K562 (cell line): ENCODE measurements around the gene FAM89B. TPM values are rescaled to one million over a fixed set of nuclear protein-coding genes. Genes with fewer than 3 reads are reported as not detected.

ENCODE experiments used
- CHD4 ChIP-seq: fragments of 200-600 bp; sonication (generic); IDR thresholded peaks from 3 replicates; pipeline ENCODE4 v1.6.1; 2012; ENCODE audit warnings: low read depth, mild to moderate bottlenecking, mixed read lengths, low read length, inconsistent platforms; ENCODE audit not compliant: insufficient read depth, insufficient replicate concordance, poor library complexity, severe bottlenecking
- ETV6 ChIP-seq, 3 experiments: fragments of 150-350 bp in 1 of 3; sonication (generic) in 1 of 3; formaldehyde crosslinking in 1 of 3; IDR thresholded peaks; 2 replicates each; pipeline versions ENCODE4 v1.6.1 to v1.8.0; 2014 to 2022; ENCODE audit warnings: borderline replicate concordance in 2 of 3, low read depth in 2 of 3, antibody characterized with exemption in 1 of 3, low read length in 1 of 3, mild to moderate bottlenecking in 1 of 3, missing genetic modification reagents in 1 of 3
- GABPB2 ChIP-seq: fragments of 250-450 bp; sonication (Bioruptor Pico); conservative IDR thresholded peaks from 2 replicates; pipeline ENCODE4 v1.5.1; 2021; ENCODE audit warnings: mild to moderate bottlenecking
- GTF2E2 ChIP-seq: fragments of 200-800 bp; sonication (Bioruptor generic); IDR thresholded peaks from 2 replicates; pipeline ENCODE4 v1.6.1; 2016; ENCODE audit warnings: missing genetic modification characterization, missing compliant biosample characterization
- HDAC3 ChIP-seq: fragments of 450-650 bp; IDR thresholded peaks from 2 replicates; pipeline ENCODE4 v1.6.1; 2018; ENCODE audit warnings: borderline replicate concordance, mild to moderate bottlenecking, moderate library complexity; ENCODE audit not compliant: partially characterized antibody
- HLTF ChIP-seq: fragments of 450-650 bp; IDR thresholded peaks from 2 replicates; pipeline ENCODE4 v1.6.1; 2016
- ILK ChIP-seq: fragments of 450-650 bp; IDR thresholded peaks from 2 replicates; pipeline ENCODE4 v1.6.1; 2016; ENCODE audit warnings: missing genetic modification characterization, low read depth, mild to moderate bottlenecking, missing compliant biosample characterization, moderate library complexity, borderline replicate concordance
- KDM4B ChIP-seq, 2 experiments: fragments of 450-650 bp in 1 of 2; sonication (generic) in 1 of 2; IDR thresholded peaks; 2 replicates each; pipeline ENCODE4 v1.6.1; 2016 to 2017; ENCODE audit warnings: borderline replicate concordance in 2 of 2, antibody characterized with exemption in 1 of 2, low read depth in 1 of 2, mild to moderate bottlenecking in 1 of 2
- NFE2L1 ChIP-seq: fragments of 450-650 bp; IDR thresholded peaks from 2 replicates; pipeline ENCODE4 v1.6.1; 2016; ENCODE audit warnings: missing genetic modification characterization, low read depth, mild to moderate bottlenecking, missing compliant biosample characterization, moderate library complexity, borderline replicate concordance
- SMARCA4 ChIP-seq: fragments of 450-650 bp; IDR thresholded peaks from 2 replicates; pipeline ENCODE4 v1.6.1; 2016
- SMARCC2 ChIP-seq: fragments of 450-650 bp; IDR thresholded peaks from 2 replicates; pipeline ENCODE4 v1.6.1; 2017; ENCODE audit warnings: antibody characterized with exemption, moderate library complexity, mild to moderate bottlenecking, low read depth
- ZNF165 ChIP-seq: fragments of 250-450 bp; sonication (Bioruptor Pico); IDR thresholded peaks from 2 replicates; pipeline ENCODE4 v1.4.0; 2020; ENCODE audit warnings: borderline replicate concordance
- ZNF431 ChIP-seq: sonication (generic); formaldehyde crosslinking; IDR thresholded peaks from 2 replicates; pipeline ENCODE4 v1.8.0; 2022; ENCODE audit warnings: mild to moderate bottlenecking, missing genetic modification reagents
- polyA plus RNA-seq, 8 experiments: library from polyadenylated mRNA; depleted of rRNA in 4 of 8; stranded (reverse) in 5 of 8; unstranded in 3 of 8; fragments of >200 nt; fragmentation: Nextera tagmentation in 2 of 8; fragmentation: Illumina TruSeq in 1 of 8; extraction: Ambion mirVana in 2 of 8; extraction: Trizol in 1 of 8; gene quantifications; 2 replicates each; pipeline versions ENCODE4 v1.2.1 to v1.2.3, GENCODE V29; 2011 to 2014; ENCODE audit warnings: inconsistent platforms in 1 of 8, missing spikeins in 1 of 8
- total RNA-seq, 7 experiments: library from RNA; depleted of rRNA in 6 of 7; stranded (reverse); fragments of >200 nt in 6 of 7; fragmentation: Illumina TruSeq in 2 of 7; extraction: Trizol in 2 of 7; gene quantifications; 2 replicates each; pipeline versions ENCODE4 v1.2.1 to v1.2.3, GENCODE V29; 2011 to 2021; ENCODE audit warnings: low replicate concordance in 1 of 7
- TF ChIP-seq, protein P1 (sequence below): fragments of 450-650 bp; IDR thresholded peaks from 2 replicates; pipeline ENCODE4 v1.6.1; 2016; ENCODE audit warnings: borderline replicate concordance
- TF ChIP-seq, protein P2 (sequence below): fragments of 250-450 bp; sonication (Bioruptor Pico); IDR thresholded peaks from 2 replicates; pipeline ENCODE4 v1.8.0; 2021; ENCODE audit warnings: borderline replicate concordance, mild to moderate bottlenecking, moderate library complexity; ENCODE audit not compliant: poor library complexity, severe bottlenecking
- TF ChIP-seq, protein P3 (sequence below), 2 experiments: fragments of 450-650 bp in 1 of 2; sonication (generic) in 1 of 2; formaldehyde crosslinking in 1 of 2; IDR thresholded peaks in 1 of 2; conservative IDR thresholded peaks in 1 of 2; 2 replicates each; pipeline versions ENCODE4 v1.6.1 to v1.8.1; 2016 to 2023; ENCODE audit warnings: mild to moderate bottlenecking in 2 of 2, moderate library complexity in 2 of 2, inconsistent platforms in 1 of 2, missing genetic modification reagents in 1 of 2
- TF ChIP-seq, protein P4 (sequence below), 2 experiments: fragments of 450-650 bp; IDR thresholded peaks; 2 replicates each; pipeline ENCODE4 v1.6.1; 2018; ENCODE audit warnings: mild to moderate bottlenecking in 2 of 2, low read depth in 1 of 2; ENCODE audit not compliant: partially characterized antibody in 2 of 2

FAM89B gene
- total and polyA plus RNA-seq, 9 of the 15 experiments (the other 6 are each of a cell fraction or from before 2014, with no cell fraction given): 0.32 to 27.6 (median 11.9) TPM

DNA sequence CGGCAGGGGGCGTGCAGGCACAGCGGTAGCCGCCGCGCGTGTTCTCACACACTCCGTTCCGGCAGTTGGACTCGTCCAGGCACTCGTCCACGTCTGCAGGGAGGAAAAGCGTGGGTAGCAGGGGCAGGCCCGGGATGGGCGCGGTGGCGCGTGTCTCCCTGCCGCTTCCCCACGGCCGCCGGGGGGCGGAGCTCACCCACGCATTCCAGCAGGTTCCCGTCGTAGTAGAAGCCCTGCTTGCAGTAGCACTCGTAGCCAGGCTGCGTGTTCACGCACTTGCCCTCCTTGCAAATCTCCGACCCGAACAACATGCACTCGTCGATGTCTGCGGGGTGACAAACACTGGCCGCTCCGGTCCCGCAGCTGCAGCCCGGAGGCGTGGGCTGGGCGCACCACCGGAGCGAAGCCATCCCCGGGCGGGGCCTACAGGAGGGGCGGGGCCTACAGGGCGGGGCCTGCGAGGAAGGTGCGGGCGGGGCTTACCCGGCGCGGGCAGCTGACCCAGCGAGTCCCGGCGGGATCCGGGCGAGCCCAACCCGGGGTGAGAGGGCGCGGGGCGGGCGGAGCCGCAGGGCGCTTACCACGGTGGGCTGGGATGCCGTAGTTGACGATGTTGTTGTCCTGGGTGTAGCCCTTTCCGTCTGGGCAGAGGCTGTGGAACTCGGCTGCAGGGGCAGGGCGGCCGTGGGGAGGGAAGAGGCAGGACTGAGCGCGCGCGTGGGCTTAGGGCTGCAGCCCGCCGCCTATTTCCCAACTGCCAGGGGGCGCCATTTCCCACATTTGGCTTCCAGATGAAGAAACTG is 31.8 kb upstream of the FAM89B start (continued):
- TF ChIP-seq KDM4B (IDR thresholded peaks at IDR 0.05; ENCODE audit: borderline replicate concordance in 2 of 2, low read depth in 1 of 2): no peak; a peak in 1 of 4 replicates
- TF ChIP-seq SMARCC2: no peak
- no peak for TF ChIP-seq ETV6 (IDR thresholded peaks at IDR 0.05; ENCODE audit: borderline replicate concordance in 1 of 2, low read depth in 2 of 2, low read length in 1 of 2)
- no peak for TF ChIP-seq ETV6 (CRISPR knock-in tag; IDR thresholded peaks at IDR 0.05; ENCODE audit: borderline replicate concordance)
- no peak for TF ChIP-seq CHD4
- TF ChIP-seq SMARCA4: 0 out of 2 replicates have a peak, but pooled peaks have one; percentile 13
- TF ChIP-seq, protein P1, sequence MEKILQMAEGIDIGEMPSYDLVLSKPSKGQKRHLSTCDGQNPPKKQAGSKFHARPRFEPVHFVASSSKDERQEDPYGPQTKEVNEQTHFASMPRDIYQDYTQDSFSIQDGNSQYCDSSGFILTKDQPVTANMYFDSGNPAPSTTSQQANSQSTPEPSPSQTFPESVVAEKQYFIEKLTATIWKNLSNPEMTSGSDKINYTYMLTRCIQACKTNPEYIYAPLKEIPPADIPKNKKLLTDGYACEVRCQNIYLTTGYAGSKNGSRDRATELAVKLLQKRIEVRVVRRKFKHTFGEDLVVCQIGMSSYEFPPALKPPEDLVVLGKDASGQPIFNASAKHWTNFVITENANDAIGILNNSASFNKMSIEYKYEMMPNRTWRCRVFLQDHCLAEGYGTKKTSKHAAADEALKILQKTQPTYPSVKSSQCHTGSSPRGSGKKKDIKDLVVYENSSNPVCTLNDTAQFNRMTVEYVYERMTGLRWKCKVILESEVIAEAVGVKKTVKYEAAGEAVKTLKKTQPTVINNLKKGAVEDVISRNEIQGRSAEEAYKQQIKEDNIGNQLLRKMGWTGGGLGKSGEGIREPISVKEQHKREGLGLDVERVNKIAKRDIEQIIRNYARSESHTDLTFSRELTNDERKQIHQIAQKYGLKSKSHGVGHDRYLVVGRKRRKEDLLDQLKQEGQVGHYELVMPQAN: peak; percentile 90
- TF ChIP-seq GTF2E2 (tag): no peak
- no peak; the same call in 1 of the 2 replicates for TF ChIP-seq HLTF
- TF ChIP-seq, protein P2, sequence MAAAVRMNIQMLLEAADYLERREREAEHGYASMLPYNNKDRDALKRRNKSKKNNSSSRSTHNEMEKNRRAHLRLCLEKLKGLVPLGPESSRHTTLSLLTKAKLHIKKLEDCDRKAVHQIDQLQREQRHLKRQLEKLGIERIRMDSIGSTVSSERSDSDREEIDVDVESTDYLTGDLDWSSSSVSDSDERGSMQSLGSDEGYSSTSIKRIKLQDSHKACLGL: no peak
- no peak for TF ChIP-seq ZNF165 (CRISPR knock-in tag)
- TF ChIP-seq, protein P3, sequence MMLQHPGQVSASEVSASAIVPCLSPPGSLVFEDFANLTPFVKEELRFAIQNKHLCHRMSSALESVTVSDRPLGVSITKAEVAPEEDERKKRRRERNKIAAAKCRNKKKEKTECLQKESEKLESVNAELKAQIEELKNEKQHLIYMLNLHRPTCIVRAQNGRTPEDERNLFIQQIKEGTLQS (IDR thresholded peaks at IDR 0.05): no peak; the same call in 1 of the 2 replicates
- TF ChIP-seq, protein P3 (CRISPR knock-in tag; conservative IDR thresholded peaks at IDR 0.05): peak; percentile 67; the same call in 1 of the 2 replicates
- TF ChIP-seq ZNF431 (CRISPR knock-in tag): no peak
- TF ChIP-seq ILK (tag): no peak
- TF ChIP-seq, protein P4, sequence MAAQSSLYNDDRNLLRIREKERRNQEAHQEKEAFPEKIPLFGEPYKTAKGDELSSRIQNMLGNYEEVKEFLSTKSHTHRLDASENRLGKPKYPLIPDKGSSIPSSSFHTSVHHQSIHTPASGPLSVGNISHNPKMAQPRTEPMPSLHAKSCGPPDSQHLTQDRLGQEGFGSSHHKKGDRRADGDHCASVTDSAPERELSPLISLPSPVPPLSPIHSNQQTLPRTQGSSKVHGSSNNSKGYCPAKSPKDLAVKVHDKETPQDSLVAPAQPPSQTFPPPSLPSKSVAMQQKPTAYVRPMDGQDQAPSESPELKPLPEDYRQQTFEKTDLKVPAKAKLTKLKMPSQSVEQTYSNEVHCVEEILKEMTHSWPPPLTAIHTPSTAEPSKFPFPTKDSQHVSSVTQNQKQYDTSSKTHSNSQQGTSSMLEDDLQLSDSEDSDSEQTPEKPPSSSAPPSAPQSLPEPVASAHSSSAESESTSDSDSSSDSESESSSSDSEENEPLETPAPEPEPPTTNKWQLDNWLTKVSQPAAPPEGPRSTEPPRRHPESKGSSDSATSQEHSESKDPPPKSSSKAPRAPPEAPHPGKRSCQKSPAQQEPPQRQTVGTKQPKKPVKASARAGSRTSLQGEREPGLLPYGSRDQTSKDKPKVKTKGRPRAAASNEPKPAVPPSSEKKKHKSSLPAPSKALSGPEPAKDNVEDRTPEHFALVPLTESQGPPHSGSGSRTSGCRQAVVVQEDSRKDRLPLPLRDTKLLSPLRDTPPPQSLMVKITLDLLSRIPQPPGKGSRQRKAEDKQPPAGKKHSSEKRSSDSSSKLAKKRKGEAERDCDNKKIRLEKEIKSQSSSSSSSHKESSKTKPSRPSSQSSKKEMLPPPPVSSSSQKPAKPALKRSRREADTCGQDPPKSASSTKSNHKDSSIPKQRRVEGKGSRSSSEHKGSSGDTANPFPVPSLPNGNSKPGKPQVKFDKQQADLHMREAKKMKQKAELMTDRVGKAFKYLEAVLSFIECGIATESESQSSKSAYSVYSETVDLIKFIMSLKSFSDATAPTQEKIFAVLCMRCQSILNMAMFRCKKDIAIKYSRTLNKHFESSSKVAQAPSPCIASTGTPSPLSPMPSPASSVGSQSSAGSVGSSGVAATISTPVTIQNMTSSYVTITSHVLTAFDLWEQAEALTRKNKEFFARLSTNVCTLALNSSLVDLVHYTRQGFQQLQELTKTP (IDR thresholded peaks at IDR 0.05; ENCODE audit: low read depth in 1 of 2, partially characterized antibody in 2 of 2): no peak
- no peak for TF ChIP-seq HDAC3
- no peak for TF ChIP-seq NFE2L1 (tag)
- no peak for TF ChIP-seq GABPB2 (CRISPR knock-in tag)
